SK-N-SH treated with all-trans-retinoic acid at 6 μM for 48 hours (cell line): ENCODE results near the gene ADNP.

ENCODE experiments used
- ATAC-seq: fragments of 200-7000 bp; cut with Tn5 transposase; 3 replicates; pipeline ENCODE4 v1.9.1; 2020; ENCODE audit warnings: mild to moderate bottlenecking, moderate library complexity
- ARNTL ChIP-seq: fragments of 450-650 bp; formaldehyde crosslinking; IDR thresholded peaks from 2 replicates; pipeline ENCODE4 v1.5.0; 2020; ENCODE audit warnings: low read depth, mild to moderate bottlenecking, moderate library complexity, borderline replicate concordance
- BACH2 ChIP-seq: fragments of 250-450 bp; sonication (Bioruptor Pico); IDR thresholded peaks from 2 replicates; pipeline ENCODE4 v1.9.0; 2021; ENCODE audit warnings: mild to moderate bottlenecking, borderline replicate concordance
- CREB5 ChIP-seq: fragments of 250-450 bp; sonication (Bioruptor Pico); IDR thresholded peaks from 2 replicates; pipeline ENCODE4 v1.5.1; 2020; ENCODE audit warnings: low read depth, mild to moderate bottlenecking, moderate library complexity
- CSDC2 ChIP-seq: fragments of 250-450 bp; sonication (Bioruptor Pico); IDR thresholded peaks from 2 replicates; pipeline ENCODE4 v1.5.0; 2020; ENCODE audit warnings: mild to moderate bottlenecking, moderate library complexity
- CSRNP3 ChIP-seq: fragments of 250-450 bp; sonication (Bioruptor Pico); IDR thresholded peaks from 2 replicates; pipeline ENCODE4 v1.5.1; 2021; ENCODE audit warnings: mild to moderate bottlenecking, moderate library complexity
- ESRRG ChIP-seq: fragments of 250-450 bp; sonication (Bioruptor Pico); IDR thresholded peaks from 2 replicates; pipeline ENCODE4 v1.6.1; 2021; ENCODE audit warnings: mild to moderate bottlenecking
- ISL1 ChIP-seq: fragments of 250-450 bp; sonication (Bioruptor Pico); IDR thresholded peaks from 2 replicates; pipeline ENCODE4 v2.1.2; 2022; ENCODE audit warnings: mild to moderate bottlenecking, moderate library complexity
- OSR1 ChIP-seq: fragments of 250-450 bp; sonication (Bioruptor Pico); IDR thresholded peaks from 2 replicates; pipeline ENCODE4 v1.8.0; 2022; ENCODE audit warnings: moderate library complexity, mild to moderate bottlenecking, inconsistent platforms
- PATZ1 ChIP-seq: fragments of 250-450 bp; sonication (Bioruptor Pico); IDR thresholded peaks from 2 replicates; pipeline ENCODE4 v1.8.0; 2020; ENCODE audit warnings: mild to moderate bottlenecking, moderate library complexity, borderline replicate concordance
- PPARA ChIP-seq: fragments of 250-450 bp; sonication (Bioruptor Pico); IDR thresholded peaks from 2 replicates; pipeline ENCODE4 v1.5.0; 2020; ENCODE audit warnings: mild to moderate bottlenecking, borderline replicate concordance
- RARB ChIP-seq: fragments of 250-450 bp; sonication (Bioruptor Pico); IDR thresholded peaks from 2 replicates; pipeline ENCODE4 v1.8.0; 2021; ENCODE audit warnings: mild to moderate bottlenecking, moderate library complexity
- SNAI2 ChIP-seq: fragments of 250-450 bp; sonication (Bioruptor Pico); IDR thresholded peaks from 2 replicates; pipeline ENCODE4 v1.5.0; 2020; ENCODE audit warnings: mild to moderate bottlenecking, moderate library complexity
- TCF4 ChIP-seq: fragments of 250-450 bp; sonication (Bioruptor Pico); IDR thresholded peaks from 2 replicates; pipeline ENCODE4 v1.8.0; 2021; ENCODE audit warnings: mild to moderate bottlenecking, moderate library complexity, borderline replicate concordance
- TOX ChIP-seq: fragments of 250-450 bp; sonication (Bioruptor Pico); IDR thresholded peaks from 2 replicates; pipeline ENCODE4 v1.8.0; 2021; ENCODE audit warnings: mild to moderate bottlenecking, moderate library complexity, borderline replicate concordance
- TSHZ2 ChIP-seq: fragments of 250-450 bp; sonication (Bioruptor Pico); IDR thresholded peaks from 2 replicates; pipeline ENCODE4 v1.5.0; 2020; ENCODE audit warnings: mild to moderate bottlenecking, moderate library complexity
- ZFP3 ChIP-seq: fragments of 250-450 bp; sonication (Bioruptor Pico); IDR thresholded peaks from 2 replicates; pipeline ENCODE4 v1.5.0; 2020; ENCODE audit warnings: mild to moderate bottlenecking, moderate library complexity
- ZFP30 ChIP-seq: fragments of 450-650 bp; formaldehyde crosslinking; IDR thresholded peaks from 2 replicates; pipeline ENCODE4 v1.5.0; 2022; ENCODE audit warnings: mild to moderate bottlenecking, moderate library complexity
- ZNF8 ChIP-seq: fragments of 450-650 bp; formaldehyde crosslinking; IDR thresholded peaks from 2 replicates; pipeline ENCODE4 v1.5.0; 2020; ENCODE audit warnings: mild to moderate bottlenecking, moderate library complexity

ADNP gene

GRCh38 chr20:50924261-50924920 lies 6.8 kb downstream of the ADNP start:
- ATAC-seq, result no peak
- TF ChIP-seq ISL1 (CRISPR knock-in tag), result no peak
- TF ChIP-seq TOX (CRISPR knock-in tag), result no peak
- TF ChIP-seq PPARA (CRISPR knock-in tag), result no peak
- TF ChIP-seq OSR1 (CRISPR knock-in tag), result no peak
- TF ChIP-seq ZFP3 (CRISPR knock-in tag), result no peak
- no peak for TF ChIP-seq ZFP30 (CRISPR knock-in tag)
- TF ChIP-seq ARNTL, result no peak
- no peak for TF ChIP-seq CSDC2 (CRISPR knock-in tag)
- no peak for TF ChIP-seq BACH2 (CRISPR knock-in tag)
- no peak for TF ChIP-seq CSRNP3 (CRISPR knock-in tag)
- no peak for TF ChIP-seq TSHZ2 (CRISPR knock-in tag)
- no peak for TF ChIP-seq TCF4 (CRISPR knock-in tag)
- no peak for TF ChIP-seq RARB (CRISPR knock-in tag)
- no peak for TF ChIP-seq SNAI2 (CRISPR knock-in tag)
- no peak for TF ChIP-seq ZNF8
- TF ChIP-seq PATZ1 (CRISPR knock-in tag), result no peak
- TF ChIP-seq CREB5 (CRISPR knock-in tag), result no peak
- no peak for TF ChIP-seq ESRRG (CRISPR knock-in tag)

- no peak for ATAC-seq
- TF ChIP-seq CSDC2 (CRISPR knock-in tag), result no peak
- TF ChIP-seq PATZ1 (CRISPR knock-in tag), result no peak
- TF ChIP-seq SNAI2 (CRISPR knock-in tag), result no peak
- no peak for TF ChIP-seq TOX (CRISPR knock-in tag)
- TF ChIP-seq CREB5 (CRISPR knock-in tag), result no peak
- TF ChIP-seq ESRRG (CRISPR knock-in tag), result no peak
- TF ChIP-seq, all 23 proteins: peak for 0
These were observed 9.3 kb downstream of the ADNP start for GRCh38 chr20:50921803-50922501.
